G401 (cell line): ENCODE measurements around the gene NUPR1. TPM values are rescaled to one million over a fixed set of nuclear protein-coding genes. Genes with fewer than 3 reads are reported as not detected.
A peak's percentile ranks its signal among the peaks of the same experiment; 100 is the strongest.
"Not testable (repeated sequence)": the region's sequence is repeated elsewhere in the genome, so short reads cannot be mapped to it uniquely, and the experiment has no call there.

Source experiments
- DNase-seq: peaks from one replicate; pipeline ENCODE4 v3.0.0-alpha.2; 2015; ENCODE audit warnings: low spot score
- in situ Hi-C: cut with HindIII; loops from 2 replicates; pipeline ENCODE4 v1.10.0; 2016; ENCODE audit warnings: low sequenced_read_pairs, mixed read lengths
- total RNA-seq: library from RNA; depleted of rRNA; stranded (reverse); fragments of >200 nt; shearing (Covaris generic); gene quantifications from 2 replicates; pipeline ENCODE4 v1.2.3, GENCODE V29; 2014

The NUPR1 gene
- total RNA-seq, 1 experiment from 2014 or later: 113 TPM

DNA sequence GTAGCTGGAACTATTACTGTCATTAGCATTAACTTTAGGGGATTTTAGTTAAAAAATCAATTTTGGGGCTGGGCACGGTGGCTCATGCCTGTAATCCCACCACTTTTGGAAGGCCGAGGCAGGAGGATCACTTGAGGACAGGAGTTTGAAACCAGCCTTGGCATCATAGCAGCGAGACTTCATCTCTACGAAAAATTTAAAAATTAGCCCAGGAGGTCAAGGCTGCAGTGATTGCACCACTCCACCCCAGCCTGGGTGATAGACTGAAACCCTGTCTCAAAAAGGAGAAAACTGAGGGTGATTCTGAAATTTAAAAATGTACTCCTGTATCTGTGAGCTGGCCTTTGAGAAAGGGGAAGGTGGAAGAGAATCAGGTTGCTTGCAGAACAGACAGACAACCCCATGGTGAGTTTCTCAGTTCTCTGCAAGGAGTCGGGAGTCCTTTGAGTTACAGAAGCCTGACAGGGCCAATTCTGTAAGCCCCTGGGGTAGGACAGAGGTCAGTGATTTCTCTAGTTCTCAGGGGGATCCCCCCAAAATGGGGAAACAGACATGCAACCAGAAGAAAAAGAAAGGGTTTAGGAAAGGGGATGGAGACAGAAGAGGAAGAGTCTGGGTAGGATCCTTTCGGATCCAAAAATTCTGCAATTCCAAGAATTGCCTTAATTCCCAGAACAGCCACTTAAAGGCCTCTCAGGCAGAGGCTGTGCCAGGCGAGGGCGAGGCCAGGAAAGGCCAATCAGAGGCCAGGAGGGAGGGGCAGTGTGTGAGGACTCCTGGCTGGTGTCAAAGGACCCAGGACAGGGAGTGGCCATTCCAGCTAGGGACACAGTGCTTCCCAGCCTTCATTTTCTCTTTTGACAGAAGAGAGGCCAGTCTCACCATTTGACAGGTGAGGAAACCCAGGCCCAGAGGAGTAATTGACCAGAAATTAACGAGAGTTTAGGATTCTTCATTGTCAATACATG is 6.7 kb downstream of the NUPR1 start:
- peak; percentile 73 for DNase-seq
- in situ Hi-C loops: no loop called here

DNA sequence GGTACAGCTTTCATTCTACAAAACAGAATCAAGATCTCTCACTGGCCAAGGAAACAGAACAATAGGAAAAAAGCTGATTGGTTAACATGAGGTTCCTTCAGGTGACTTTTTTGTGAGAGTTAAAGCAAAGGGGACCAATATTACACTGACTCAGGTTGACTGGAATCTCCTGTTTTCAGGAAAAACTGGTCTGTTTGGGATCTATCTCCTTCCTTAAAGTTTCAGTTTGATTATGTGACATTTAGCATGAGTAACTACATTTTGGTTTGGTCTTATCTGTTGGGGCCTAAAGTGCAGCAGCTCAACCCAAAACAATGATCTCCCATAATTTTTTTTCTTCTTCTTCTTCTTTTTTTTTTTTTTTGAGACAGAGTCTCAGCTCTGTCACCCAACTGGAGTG is 9.7 kb downstream of the NUPR1 start:
- in situ Hi-C loops: no loop called here
- no peak for DNase-seq

DNA sequence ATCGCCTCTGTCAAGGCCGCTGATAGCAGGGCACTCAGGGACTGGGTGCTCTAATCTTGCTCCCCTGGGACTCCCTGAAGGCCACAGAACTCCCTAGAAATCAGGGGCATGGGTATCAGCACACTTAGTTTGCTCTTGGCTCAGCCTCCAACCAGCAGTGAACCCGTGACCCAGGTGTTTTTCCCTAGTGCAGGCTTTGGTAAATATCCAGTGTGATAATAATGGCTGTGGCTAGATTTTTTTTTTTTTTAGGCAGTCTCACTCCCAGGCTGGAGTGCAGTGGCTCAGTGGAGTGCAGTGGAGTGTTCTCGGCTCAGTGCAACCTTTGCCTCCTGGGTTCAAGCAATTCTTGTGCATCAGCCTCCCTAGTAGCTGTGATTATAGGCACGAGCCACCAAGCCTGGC is 10.3 kb downstream of the NUPR1 start:
- DNase-seq: no peak
- in situ Hi-C loops: no loop called here

DNA sequence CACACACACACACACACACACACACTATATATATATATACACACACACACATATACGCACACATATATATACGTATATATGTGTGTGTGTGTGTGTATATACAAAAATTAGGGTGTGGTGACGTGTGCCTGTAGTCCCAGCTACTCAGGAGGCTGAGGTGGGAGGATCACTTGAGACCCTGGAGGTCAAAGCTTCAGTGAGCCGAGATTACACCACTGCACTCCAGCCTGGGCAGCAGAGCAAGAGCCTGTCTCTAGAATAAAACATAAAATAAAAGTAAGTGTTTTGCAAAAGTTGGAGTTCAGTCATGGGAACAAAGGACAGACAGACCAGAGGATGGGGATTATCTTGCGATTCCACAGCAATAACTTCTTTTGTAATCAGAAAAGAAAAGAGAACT is 10.8 kb downstream of the NUPR1 start:
- no peak for DNase-seq
- in situ Hi-C loops: no loop called here

DNA sequence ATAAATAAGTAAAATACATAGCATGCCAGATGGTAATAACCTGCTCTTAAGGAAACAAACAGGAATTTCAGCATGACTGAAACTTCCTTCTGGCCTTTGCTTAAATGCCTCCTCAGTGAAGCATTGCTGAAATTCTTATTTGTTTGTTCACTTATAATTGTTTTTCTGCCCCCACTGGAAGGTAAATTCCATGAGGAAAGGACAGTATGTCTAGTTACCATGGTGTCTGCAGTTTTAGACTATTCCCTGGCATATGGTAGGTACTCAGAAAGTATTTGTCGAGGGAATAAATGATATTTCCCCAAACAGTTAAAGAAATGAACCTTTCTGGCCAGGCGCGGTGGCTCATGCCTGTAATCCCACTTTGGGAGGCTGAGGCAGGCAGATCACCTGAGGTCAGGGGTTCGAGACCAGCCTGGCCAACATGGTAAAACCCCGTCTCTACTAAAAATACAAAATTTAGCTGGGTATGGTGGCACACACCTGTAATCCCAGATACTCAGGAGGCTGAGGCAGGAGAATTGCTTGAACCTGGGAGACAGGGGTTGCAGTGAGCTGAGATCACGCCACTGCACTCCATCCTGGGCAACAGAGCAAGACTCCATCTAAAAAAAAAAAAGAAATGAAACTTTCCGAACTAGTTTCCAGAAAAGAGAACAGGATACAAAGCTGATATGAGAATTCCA is 11.5 kb downstream of the NUPR1 start:
- in situ Hi-C loops, DNase-seq: not testable (repeated sequence)

DNA sequence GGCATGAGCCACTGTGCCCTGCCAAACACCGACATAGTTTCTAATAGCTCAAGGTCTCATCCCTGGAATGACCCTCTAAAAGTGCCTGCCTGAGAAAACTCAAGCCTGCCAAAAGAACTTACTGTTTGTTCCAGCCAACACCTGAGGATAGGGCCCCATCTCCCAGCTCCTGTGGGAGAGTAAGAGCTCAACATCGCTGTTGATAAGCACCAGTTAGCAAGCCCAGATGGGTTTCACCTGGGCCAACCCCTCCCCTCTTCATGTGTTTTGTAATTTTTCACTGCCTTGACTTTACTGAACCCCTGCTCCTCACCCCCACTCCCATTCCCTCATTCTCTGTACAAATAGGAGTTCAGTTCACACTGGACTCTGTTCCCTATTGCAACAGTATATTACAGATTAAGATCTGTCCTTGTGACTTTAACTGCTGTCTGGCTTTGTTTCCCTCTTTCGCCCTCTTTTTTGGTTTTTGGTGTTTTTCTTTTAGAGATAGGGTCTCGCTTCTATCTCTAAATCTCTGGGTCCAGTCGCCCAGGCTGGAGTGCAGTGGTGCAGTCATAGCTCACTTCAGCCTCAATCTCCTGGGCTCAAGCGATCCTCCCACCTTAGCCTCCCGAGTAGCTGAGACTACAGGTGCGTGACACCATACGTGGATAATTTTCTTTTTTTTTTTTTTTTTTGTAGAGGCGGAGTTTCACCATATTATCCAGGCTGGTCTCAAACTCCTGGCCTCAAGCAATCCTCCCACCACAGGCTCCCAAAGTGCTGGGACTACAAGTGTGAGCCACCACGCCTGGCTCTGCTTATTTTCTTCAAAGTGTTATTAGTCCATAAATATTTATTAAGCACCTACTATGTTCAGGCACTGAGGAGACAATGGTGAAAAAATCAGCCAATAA is 12.3 kb downstream of the NUPR1 start:
- in situ Hi-C loops: no loop called here
- no peak for DNase-seq

DNA sequence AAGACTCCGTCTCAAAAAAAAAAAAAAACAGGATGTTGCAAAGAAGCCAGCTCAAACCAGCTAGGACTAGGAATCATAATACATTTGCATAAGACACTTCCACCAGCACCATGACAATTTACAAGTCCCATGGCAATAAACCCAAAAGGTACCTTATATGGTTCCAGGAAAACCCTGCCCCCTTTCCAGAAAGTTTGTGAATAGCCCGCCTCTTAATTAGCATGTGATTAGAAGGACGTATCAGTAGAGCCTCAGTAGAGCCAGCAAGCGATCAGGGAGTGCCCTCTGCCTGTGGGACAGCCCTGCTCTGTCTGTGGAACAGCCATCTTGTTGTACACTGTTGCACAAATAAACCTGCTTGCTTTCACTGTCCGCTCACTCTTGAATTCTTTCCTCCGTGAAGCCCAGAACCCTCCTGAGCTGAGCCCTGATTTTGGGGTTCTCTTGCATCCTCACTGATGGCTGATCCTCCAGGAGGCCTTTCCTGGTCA is 14.0 kb downstream of the NUPR1 start:
- peak; percentile 44 for DNase-seq
- in situ Hi-C loops: no loop called here

DNA sequence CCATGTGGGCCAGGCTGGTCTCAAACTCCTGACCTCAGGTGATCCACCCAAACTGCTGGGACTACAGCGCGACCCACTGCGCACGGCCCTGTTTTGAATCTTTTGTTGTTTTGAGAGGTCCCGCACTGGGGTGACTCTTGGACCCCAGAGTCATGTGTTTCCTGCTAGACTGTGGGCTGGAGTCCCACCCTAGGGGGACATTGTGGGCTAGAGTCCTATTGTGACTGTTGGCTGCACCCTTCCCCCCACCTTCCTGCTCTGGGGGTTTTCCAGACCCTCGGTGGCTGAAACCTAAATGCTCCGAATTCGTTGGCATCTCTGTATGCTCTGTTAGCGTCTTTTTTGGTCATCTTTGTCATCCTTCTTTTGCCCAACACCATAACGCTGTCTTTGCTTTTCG is 16.0 kb downstream of the NUPR1 start:
- DNase-seq: no peak
- in situ Hi-C loops: no loop called here

DNA sequence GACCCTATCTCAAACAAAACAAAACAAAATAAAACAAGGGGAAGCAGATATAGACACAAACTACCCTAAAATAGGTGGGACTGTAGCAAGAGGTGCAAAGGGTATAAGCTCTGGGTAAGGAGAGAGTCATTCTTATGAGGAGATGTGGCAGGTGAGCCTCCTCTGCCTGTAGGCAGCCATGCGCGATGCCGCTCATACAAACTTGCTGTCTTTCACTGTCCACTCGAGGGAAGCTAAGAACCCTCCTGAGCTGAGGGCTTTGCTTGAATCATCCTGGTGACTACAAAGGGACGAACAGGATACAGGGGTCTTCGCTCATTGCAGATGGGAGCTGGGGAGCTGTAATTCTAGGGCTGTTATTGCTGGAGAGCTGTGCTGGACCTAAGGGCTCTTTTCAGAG is 17.3 kb downstream of the NUPR1 start:
- in situ Hi-C loops: no loop called here
- DNase-seq: no peak

DNA sequence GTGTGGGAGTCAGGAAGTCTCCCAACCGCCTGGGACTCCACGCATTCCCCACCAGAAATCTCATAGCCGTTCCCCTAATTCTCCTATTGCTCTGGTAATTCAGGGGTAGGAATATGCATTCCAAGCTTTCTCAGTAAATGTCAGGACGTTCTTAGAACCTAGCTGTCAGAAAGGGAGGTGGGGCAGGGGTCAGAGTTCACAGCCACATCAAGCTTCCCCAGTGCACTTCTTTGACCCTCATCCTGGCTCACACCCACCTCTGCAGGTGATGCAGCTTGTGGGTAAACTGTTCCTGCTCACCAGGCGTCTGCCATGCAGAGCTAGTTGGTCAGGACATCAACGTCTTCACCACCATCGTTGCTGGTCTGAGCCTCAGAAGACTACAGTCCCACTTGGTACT is 18.1 kb downstream of the NUPR1 start:
- in situ Hi-C loops: no loop called here
- no peak for DNase-seq

DNA sequence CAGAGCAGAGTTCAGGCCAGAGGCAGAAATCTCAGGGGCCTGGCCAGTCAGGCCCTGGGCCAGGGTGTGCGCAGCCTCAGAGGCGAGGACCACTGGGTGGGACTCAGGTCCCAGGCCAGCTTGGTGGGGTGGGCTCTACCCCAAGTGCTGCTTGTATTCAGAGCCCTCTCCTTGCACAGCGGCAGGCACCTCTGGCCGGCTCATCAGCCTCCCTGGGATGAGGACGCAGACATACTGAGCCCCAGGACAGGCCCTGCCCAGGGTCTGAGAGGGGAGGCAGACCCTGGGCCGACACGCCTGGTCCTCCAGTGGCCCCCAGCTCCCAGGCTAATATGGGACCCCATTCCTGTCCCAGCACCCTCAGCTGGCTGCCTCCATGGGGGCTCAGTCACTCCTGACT is 24.5 kb downstream of the NUPR1 start:
- DNase-seq: no peak
- in situ Hi-C loops: no loop called here

DNA sequence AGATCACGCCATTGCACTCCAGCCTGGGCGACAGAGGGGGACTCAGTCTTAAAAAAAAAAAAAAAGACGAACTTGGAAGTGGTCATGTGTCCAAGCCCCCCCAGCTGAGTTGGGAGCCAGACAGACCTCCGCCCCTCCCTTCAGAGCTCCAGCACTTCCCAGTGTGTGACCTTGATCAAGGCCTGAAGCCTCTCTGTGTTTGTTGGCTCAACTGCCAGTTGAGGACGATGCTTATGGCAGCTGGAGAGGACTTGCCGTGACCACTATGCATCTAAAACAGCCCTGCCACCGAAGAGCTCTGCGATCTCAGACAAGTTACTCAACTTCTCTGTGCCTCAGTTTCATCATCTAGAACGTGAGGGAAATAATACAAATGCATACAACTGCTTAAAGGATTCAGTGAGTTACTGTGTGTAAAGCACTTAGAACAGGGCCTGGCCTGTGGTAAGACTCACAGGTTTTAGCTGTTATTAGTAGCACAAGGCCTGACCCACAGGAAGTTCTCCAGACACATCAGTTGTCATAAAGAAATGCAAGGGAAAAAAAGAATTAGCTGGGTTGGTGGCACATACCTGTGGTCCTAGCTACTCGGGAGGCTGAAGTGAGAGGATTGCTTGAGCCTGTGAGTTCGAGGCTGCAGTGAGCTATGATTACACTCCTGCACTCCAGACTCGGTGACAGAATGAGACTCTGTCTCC is 25.1 kb downstream of the NUPR1 start:
- in situ Hi-C loops: no loop called here
- no peak for DNase-seq

DNA sequence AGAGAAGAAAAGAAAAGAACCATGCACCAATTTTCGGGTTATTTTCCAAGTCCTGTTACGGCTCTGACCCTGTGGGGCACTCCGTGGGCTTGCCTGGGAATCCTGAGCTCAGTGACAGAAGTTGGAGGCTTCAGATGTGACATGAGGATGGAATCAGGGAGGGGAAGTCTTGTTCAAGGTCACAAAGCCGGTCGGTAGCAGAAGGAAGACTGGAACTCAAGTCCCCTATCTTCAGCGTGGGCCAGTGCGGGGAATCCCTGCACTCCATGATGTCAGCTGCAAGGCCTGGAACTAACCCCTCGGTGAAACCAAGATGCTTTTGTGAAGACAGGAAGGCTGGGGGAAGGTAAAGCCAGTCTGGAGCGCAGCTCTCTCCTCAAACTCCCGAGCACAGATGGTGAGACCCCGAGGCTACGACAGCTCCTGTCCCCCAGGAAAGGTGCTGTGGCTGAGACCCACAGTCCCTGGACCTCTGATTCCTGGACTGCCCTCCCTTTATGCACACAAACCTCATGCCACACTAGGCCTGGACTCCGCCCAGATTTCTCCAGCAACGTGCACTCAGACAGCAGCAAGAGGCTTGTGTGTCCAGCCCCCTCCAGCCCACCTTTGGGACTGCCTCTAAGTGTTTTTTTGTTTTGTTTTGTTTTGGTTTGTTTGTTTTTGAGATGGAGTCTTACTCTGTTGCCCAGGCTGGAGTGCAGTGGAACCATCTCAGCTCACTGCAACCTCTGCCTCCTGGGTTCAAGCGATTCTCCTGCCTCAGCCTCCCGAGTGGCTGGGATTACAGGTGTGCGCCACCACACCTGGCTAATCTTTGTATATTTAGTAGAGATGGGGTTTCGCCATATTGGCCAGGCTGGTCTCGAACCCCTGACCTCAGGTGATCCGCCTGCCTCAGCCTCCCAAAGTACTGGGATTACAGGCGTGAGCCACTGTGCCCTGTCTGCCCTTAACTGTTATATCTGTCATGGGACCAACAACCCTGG is 26.7 kb downstream of the NUPR1 start:
- in situ Hi-C loops: no loop called here
- no peak for DNase-seq

DNA sequence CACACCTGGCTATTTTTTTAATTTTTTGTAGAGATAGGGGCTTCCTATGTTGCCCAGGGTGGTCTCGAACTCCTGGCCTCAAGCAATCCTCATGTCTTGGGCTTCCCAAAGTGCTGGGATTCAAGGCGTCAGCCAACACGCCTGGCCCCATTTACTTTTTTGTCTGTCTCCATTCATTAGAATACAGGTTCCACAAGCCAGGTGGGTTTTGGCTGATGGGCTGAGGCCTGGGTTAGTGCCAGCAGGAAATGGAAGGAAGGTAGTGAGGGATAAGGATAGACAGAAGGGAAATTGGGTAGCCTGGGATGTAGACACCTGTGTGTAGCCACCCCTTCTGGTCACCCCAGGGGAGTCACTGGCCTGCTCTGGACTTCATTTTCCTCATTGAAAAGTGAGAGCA is 27.7 kb downstream of the NUPR1 start:
- no peak for DNase-seq
- in situ Hi-C loops: no loop called here

DNA sequence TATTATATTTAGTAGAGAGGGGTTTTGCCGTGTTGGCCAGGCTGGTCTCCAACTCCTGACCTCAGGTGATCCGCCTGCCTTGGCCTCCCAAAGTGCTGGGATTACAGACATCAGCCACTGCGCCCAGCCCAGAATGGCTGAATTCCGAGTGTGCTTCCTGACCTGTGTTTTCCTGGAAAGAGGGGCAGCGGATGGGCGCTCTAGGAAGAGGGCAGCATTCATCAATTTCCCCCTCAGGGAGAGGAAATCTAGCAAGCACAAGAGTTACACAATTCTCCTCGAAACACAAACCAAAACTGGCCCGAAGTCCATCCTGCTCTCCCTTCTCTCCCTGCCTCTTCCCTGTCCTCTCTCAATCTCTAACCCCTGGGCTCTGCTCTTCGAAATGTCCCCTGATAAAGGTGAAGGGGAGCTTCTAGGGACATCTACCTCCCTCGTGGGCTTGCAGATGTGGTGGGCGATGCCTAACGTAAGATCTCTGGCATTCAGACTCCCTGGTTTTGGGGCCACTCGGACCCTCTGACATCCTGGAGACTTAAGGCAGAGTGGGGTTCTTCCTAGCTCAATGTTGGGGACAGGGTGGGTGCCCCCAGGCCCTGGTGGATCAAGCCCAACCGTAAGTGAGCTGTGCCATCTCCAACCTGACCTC is 33.2 kb downstream of the NUPR1 start:
- in situ Hi-C loops: no loop called here

DNA sequence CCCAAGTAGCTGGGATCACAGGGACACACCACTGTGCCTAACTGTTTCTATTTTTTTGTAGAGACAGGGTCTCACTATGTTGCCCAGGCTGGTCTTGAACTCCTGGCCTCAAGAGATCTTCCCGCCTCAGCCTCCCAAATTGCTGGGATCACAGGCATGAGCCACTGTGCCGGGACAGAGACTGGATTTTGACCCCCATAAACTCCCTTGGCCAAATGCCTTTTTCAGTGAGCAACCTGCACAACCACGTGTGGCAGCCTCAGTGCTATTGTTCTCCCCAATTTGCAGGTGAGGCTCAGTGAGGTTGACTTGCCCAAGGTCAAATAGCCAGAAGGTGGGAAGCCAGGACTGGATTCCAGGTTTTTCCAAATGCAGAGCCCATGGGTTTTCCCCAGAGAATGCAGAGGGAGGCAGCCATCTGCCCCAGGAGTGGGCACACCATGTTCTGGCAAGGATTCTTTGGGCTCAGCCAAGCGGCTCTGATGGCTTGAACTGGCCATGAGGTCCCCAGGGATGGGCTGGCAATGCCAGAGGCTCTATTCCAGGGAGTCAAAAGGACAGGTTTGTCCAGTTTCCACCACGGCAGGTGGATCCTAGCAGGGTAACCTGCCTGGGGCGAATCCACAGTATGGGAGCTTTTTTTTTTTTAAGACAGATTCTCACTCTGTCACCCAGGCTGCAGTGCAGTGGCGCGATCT is 33.9 kb downstream of the NUPR1 start:
- in situ Hi-C loops: no loop called here
- DNase-seq: no peak

More for the DNA sequence above, 33.2 kb downstream of the NUPR1 start:
- no peak for DNase-seq
